PFSK-1 (cell line): ENCODE results near the gene NOP16.

Experiments used
- FOXP2 ChIP-seq: optimal IDR thresholded peaks from 2 replicates; pipeline ENCODE3; 2011; ENCODE audit warnings: borderline replicate concordance, control low read depth, inconsistent platforms; ENCODE audit not compliant: insufficient read depth; ENCODE audit errors: extremely low read length, extremely low read depth
- POLR2AphosphoS5 ChIP-seq: IDR thresholded peaks from 2 replicates; pipeline ENCODE4 v1.6.1; 2012; ENCODE audit warnings: low read depth, mild to moderate bottlenecking, control low read depth, low read length, moderate library complexity
- SIN3A ChIP-seq: IDR thresholded peaks from 2 replicates; pipeline ENCODE4 v1.6.1; 2012; ENCODE audit warnings: mild to moderate bottlenecking, low read length, moderate library complexity, borderline replicate concordance; ENCODE audit not compliant: insufficient read depth
- TAF1 ChIP-seq: IDR thresholded peaks from 2 replicates; pipeline ENCODE4 v1.6.1; 2012; ENCODE audit warnings: low read length, control low read depth, borderline replicate concordance; ENCODE audit not compliant: insufficient read depth
- TF ChIP-seq, protein P1 (sequence below), 2 experiments: IDR thresholded peaks; 2 replicates each; pipeline versions ENCODE4 v1.6.1 to v1.8.0; 2011 to 2012; ENCODE audit warnings: low read depth in 2 of 2, low read length in 2 of 2, control low read depth in 1 of 2, inconsistent platforms in 1 of 2, mild to moderate bottlenecking in 1 of 2, moderate library complexity in 1 of 2; ENCODE audit not compliant: insufficient read depth in 1 of 2

NOP16 gene

DNA sequence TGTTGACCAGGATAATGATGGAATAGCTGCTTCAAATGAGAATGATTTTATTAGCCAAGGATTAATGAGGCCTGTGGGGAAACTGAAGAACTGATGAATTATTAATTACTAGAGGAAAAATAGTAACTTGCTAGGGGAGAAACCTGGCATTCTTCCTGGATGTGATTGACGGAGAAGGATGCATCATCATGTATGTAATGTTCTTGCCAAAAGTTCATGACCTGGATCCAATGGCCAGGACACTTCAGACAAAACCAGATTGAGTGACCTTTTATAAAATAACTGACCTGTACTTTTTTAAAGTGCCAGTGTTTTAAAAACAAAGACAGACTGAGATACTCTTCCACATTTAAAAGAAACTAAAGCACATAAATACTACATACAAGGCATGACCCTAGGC is 50.5 kb downstream of the NOP16 start:
- TF ChIP-seq FOXP2 (no peak), TAF1 (no peak), POLR2AphosphoS5 (no peak), SIN3A (no peak)
- TF ChIP-seq, protein P1, sequence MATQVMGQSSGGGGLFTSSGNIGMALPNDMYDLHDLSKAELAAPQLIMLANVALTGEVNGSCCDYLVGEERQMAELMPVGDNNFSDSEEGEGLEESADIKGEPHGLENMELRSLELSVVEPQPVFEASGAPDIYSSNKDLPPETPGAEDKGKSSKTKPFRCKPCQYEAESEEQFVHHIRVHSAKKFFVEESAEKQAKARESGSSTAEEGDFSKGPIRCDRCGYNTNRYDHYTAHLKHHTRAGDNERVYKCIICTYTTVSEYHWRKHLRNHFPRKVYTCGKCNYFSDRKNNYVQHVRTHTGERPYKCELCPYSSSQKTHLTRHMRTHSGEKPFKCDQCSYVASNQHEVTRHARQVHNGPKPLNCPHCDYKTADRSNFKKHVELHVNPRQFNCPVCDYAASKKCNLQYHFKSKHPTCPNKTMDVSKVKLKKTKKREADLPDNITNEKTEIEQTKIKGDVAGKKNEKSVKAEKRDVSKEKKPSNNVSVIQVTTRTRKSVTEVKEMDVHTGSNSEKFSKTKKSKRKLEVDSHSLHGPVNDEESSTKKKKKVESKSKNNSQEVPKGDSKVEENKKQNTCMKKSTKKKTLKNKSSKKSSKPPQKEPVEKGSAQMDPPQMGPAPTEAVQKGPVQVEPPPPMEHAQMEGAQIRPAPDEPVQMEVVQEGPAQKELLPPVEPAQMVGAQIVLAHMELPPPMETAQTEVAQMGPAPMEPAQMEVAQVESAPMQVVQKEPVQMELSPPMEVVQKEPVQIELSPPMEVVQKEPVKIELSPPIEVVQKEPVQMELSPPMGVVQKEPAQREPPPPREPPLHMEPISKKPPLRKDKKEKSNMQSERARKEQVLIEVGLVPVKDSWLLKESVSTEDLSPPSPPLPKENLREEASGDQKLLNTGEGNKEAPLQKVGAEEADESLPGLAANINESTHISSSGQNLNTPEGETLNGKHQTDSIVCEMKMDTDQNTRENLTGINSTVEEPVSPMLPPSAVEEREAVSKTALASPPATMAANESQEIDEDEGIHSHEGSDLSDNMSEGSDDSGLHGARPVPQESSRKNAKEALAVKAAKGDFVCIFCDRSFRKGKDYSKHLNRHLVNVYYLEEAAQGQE (IDR thresholded peaks at IDR 0.05; ENCODE audit: insufficient read depth in 1 of 2, low read depth in 2 of 2, low read length in 2 of 2): no peak

- TF ChIP-seq SIN3A (no peak), FOXP2 (no peak), TAF1 (no peak), POLR2AphosphoS5 (no peak)
- TF ChIP-seq, protein P1 (IDR thresholded peaks at IDR 0.05; ENCODE audit: insufficient read depth in 1 of 2, low read depth in 2 of 2, low read length in 2 of 2): no peak
Observed at GRCh38 chr5:176334031-176334770, 54.2 kb downstream of the NOP16 start.
